Uterus (tissue), 2 donors: Measurements from ENCODE around the gene WNT2.

Experiments
- CTCF ChIP-seq, 4 experiments: fragments of 200-600 bp in 2 of 4; fragments of 450-650 bp in 2 of 4; sonication (generic) in 2 of 4; IDR thresholded peaks; one replicate each; pipeline ENCODE4 v1.5.1; 2016 to 2019; ENCODE audit warnings: antibody characterized with exemption in 4 of 4, mild to moderate bottlenecking in 2 of 4, moderate library complexity in 1 of 4
- POLR2A ChIP-seq, 2 donors: fragments of 450-650 bp; IDR thresholded peaks; one replicate each; pipeline ENCODE4 v1.6.1; 2016; ENCODE audit warnings: antibody characterized with exemption in 2 of 2, mild to moderate bottlenecking in 1 of 2, moderate library complexity in 1 of 2

- TF ChIP-seq CTCF (IDR thresholded peaks at IDR 0.05) (no peak), POLR2A (IDR thresholded peaks at IDR 0.05) (no peak)
Observed at GRCh38 chr7:117364339-117365080, 41.7 kb upstream of the WNT2 start.
